HepG2 (cell line): Measurements from ENCODE around the gene PPP2R5D. TPM values are rescaled to one million over a fixed set of nuclear protein-coding genes. Genes with fewer than 3 reads are reported as not detected.

Experiments
- AKAP8 ChIP-seq: sonication (generic); formaldehyde crosslinking; IDR thresholded peaks from 2 replicates; pipeline ENCODE4 v1.5.1; 2020; ENCODE audit warnings: mild to moderate bottlenecking, missing genetic modification reagents
- ELF4 ChIP-seq: sonication (generic); formaldehyde crosslinking; IDR thresholded peaks from 2 replicates; pipeline ENCODE4 v1.5.0; 2020; ENCODE audit warnings: missing genetic modification reagents, mild to moderate bottlenecking, moderate library complexity, borderline replicate concordance
- FOXC1 ChIP-seq: sonication (generic); formaldehyde crosslinking; IDR thresholded peaks from 2 replicates; pipeline ENCODE4 v1.8.0; 2022; ENCODE audit warnings: mild to moderate bottlenecking, missing genetic modification reagents, borderline replicate concordance
- HHEX ChIP-seq: IDR thresholded peaks from 2 replicates; pipeline ENCODE4 v1.6.1; 2016; ENCODE audit warnings: control low read depth
- HNF1B ChIP-seq: sonication (generic); formaldehyde crosslinking; IDR thresholded peaks from 2 replicates; pipeline ENCODE4 v1.5.1; 2020; ENCODE audit warnings: mild to moderate bottlenecking, moderate library complexity, missing genetic modification reagents
- IRX3 ChIP-seq: sonication (generic); formaldehyde crosslinking; IDR thresholded peaks from 2 replicates; pipeline ENCODE4 v1.8.1; 2023; ENCODE audit warnings: mild to moderate bottlenecking, low read depth, missing genetic modification reagents, borderline replicate concordance
- MED8 ChIP-seq: sonication (generic); formaldehyde crosslinking; IDR thresholded peaks from 2 replicates; pipeline ENCODE4 v1.8.1; 2023; ENCODE audit warnings: mild to moderate bottlenecking, missing genetic modification reagents; ENCODE audit not compliant: insufficient replicate concordance
- SMARCC2 ChIP-seq: fragments of 450-650 bp; IDR thresholded peaks from 2 replicates; pipeline ENCODE4 v1.6.1; 2017; ENCODE audit warnings: antibody characterized with exemption, mild to moderate bottlenecking
- YEATS2 ChIP-seq: sonication (generic); formaldehyde crosslinking; IDR thresholded peaks from 2 replicates; pipeline ENCODE4 v1.4.0; 2020; ENCODE audit warnings: missing genetic modification reagents, borderline replicate concordance
- ZBTB43 ChIP-seq: sonication (generic); formaldehyde crosslinking; conservative IDR thresholded peaks from 2 replicates; pipeline ENCODE4 v1.4.0; 2020; ENCODE audit warnings: missing genetic modification reagents
- ZNF318 ChIP-seq: sonication (generic); formaldehyde crosslinking; IDR thresholded peaks from 2 replicates; pipeline ENCODE4 v1.4.0; 2020; ENCODE audit warnings: mild to moderate bottlenecking, missing genetic modification reagents
- ZNF432 ChIP-seq: sonication (generic); formaldehyde crosslinking; IDR thresholded peaks from 2 replicates; pipeline ENCODE4 v1.5.0; 2020; ENCODE audit warnings: missing genetic modification reagents, mild to moderate bottlenecking, borderline replicate concordance
- ZSCAN12 ChIP-seq: sonication (generic); formaldehyde crosslinking; IDR thresholded peaks from 2 replicates; pipeline ENCODE4 v1.9.0; 2021; ENCODE audit warnings: mild to moderate bottlenecking, missing genetic modification reagents
- polyA plus RNA-seq, 8 experiments: library from polyadenylated mRNA; depleted of rRNA in 3 of 8; stranded (reverse) in 7 of 8; unstranded in 1 of 8; fragments of >200 nt; fragmentation: Illumina TruSeq in 4 of 8; extraction: Trizol in 4 of 8; gene quantifications; 2 replicates each; pipeline versions ENCODE4 v1.2.1 to v1.2.3, GENCODE V29; 2011 to 2016; ENCODE audit warnings: low read depth in 4 of 8, missing spikeins in 1 of 8, mixed read lengths in 1 of 8; ENCODE audit not compliant: insufficient read depth in 1 of 8
- total RNA-seq, 5 experiments: library from RNA; depleted of rRNA; stranded (reverse); fragments of >200 nt; fragmentation: Illumina TruSeq; extraction: Trizol; gene quantifications; 2 replicates each; pipeline ENCODE4 v1.2.3, GENCODE V29; 2016; ENCODE audit warnings: low read depth in 1 of 5

Gene PPP2R5D
- total and polyA plus RNA-seq, 2 of the 13 experiments (the other 11 are each of a cell fraction or from before 2014, with no cell fraction given) = 53.7 to 60.4 TPM

- no peak for TF ChIP-seq SMARCC2
- no peak for TF ChIP-seq ZBTB43
- TF ChIP-seq IRX3 (CRISPR knock-in tag) = no peak
- TF ChIP-seq ELF4 (CRISPR knock-in tag) = no peak; the same call in 1 of the 2 replicates
- peak; percentile 96 for TF ChIP-seq HNF1B (CRISPR knock-in tag)
- no peak for TF ChIP-seq ZNF432
- no peak for TF ChIP-seq MED8 (CRISPR knock-in tag)
- TF ChIP-seq YEATS2 (CRISPR knock-in tag) = peak; percentile 85
- TF ChIP-seq FOXC1 = no peak; the same call in 1 of the 2 replicates
- no peak for TF ChIP-seq AKAP8 (CRISPR knock-in tag)
- TF ChIP-seq ZSCAN12 (CRISPR knock-in tag) = no peak
- TF ChIP-seq HHEX (CRISPR knock-in tag) = peak; percentile 40; the same call in 1 of the 2 replicates
- TF ChIP-seq ZNF318 = no peak
Measured at GRCh38 chr6:43013843-43014433, 29.6 kb downstream of the PPP2R5D start, which contains the start of the genes KLHDC3 and MEA1 (continued).
